HepG2 (cell line): Measurements from ENCODE around the gene MRPL38. TPM values are rescaled to one million over a fixed set of nuclear protein-coding genes. Genes with fewer than 3 reads are reported as not detected.

ENCODE experiments used
- AFF4 ChIP-seq: sonication (generic); formaldehyde crosslinking; IDR thresholded peaks from 2 replicates; pipeline ENCODE4 v1.4.0; 2020; ENCODE audit warnings: missing genetic modification reagents
- DNMT3B ChIP-seq: conservative IDR thresholded peaks from 2 replicates; pipeline ENCODE4 v1.6.1; 2016; ENCODE audit warnings: missing biosample characterization, control low read depth
- HDAC6 ChIP-seq: fragments of 200-600 bp; sonication (generic); IDR thresholded peaks from 2 replicates; pipeline ENCODE4 v1.7.0; 2017; ENCODE audit warnings: mild to moderate bottlenecking, antibody characterized with exemption, low read length, low read depth
- ISL2 ChIP-seq: sonication (generic); formaldehyde crosslinking; IDR thresholded peaks from 2 replicates; pipeline ENCODE4 v1.5.0; 2020; ENCODE audit warnings: missing genetic modification reagents
- PHF8 ChIP-seq: sonication (generic); formaldehyde crosslinking; IDR thresholded peaks from 2 replicates; pipeline ENCODE4 v1.5.0; 2020; ENCODE audit warnings: missing genetic modification reagents
- RBM39 ChIP-seq: fragments of 200-400 bp; formaldehyde crosslinking; IDR thresholded peaks from one replicate; pipeline ENCODE4 v1.6.1; 2018; ENCODE audit warnings: antibody characterized with exemption, mild to moderate bottlenecking, low read depth, low read length; ENCODE audit not compliant: poor library complexity, severe bottlenecking
- RNF2 ChIP-seq: fragments of 450-650 bp; conservative IDR thresholded peaks from 2 replicates; pipeline ENCODE4 v1.6.1; 2016; ENCODE audit warnings: low read depth
- SP2 ChIP-seq: sonication (generic); formaldehyde crosslinking; IDR thresholded peaks from 2 replicates; pipeline ENCODE4 v1.5.1; 2020; ENCODE audit warnings: mild to moderate bottlenecking, missing genetic modification reagents
- SRSF9 ChIP-seq: fragments of 200-400 bp; formaldehyde crosslinking; IDR thresholded peaks from 2 replicates; pipeline ENCODE4 v1.6.1; 2018; ENCODE audit warnings: borderline replicate concordance, mild to moderate bottlenecking, low read depth, low read length; ENCODE audit not compliant: insufficient read depth, poor library complexity, severe bottlenecking
- SRY ChIP-seq: sonication (generic); formaldehyde crosslinking; IDR thresholded peaks from 2 replicates; pipeline ENCODE4 v1.8.0; 2022; ENCODE audit warnings: mild to moderate bottlenecking, missing genetic modification reagents
- TEF ChIP-seq: sonication (generic); formaldehyde crosslinking; IDR thresholded peaks from 2 replicates; pipeline ENCODE4 v1.5.0; 2020; ENCODE audit warnings: missing genetic modification reagents
- ZMAT3 ChIP-seq: sonication (generic); formaldehyde crosslinking; conservative IDR thresholded peaks from 2 replicates; pipeline ENCODE4 v1.7.0; 2021; ENCODE audit warnings: missing genetic modification reagents
- ZNF180 ChIP-seq: sonication (generic); formaldehyde crosslinking; IDR thresholded peaks from 2 replicates; pipeline ENCODE4 v1.4.0; 2020; ENCODE audit warnings: low read depth, missing genetic modification reagents, borderline replicate concordance
- ZNF253 ChIP-seq: sonication (generic); formaldehyde crosslinking; IDR thresholded peaks from 2 replicates; pipeline ENCODE4 v1.8.0; 2022; ENCODE audit warnings: mild to moderate bottlenecking, missing genetic modification reagents, borderline replicate concordance
- ZNF296 ChIP-seq: sonication (generic); formaldehyde crosslinking; conservative IDR thresholded peaks from 2 replicates; pipeline ENCODE4 v1.5.0; 2020; ENCODE audit warnings: mild to moderate bottlenecking, missing genetic modification reagents
- ZNF33A ChIP-seq: sonication (generic); formaldehyde crosslinking; IDR thresholded peaks from 2 replicates; pipeline ENCODE4 v1.5.1; 2020; ENCODE audit warnings: missing genetic modification reagents, mild to moderate bottlenecking, moderate library complexity, borderline replicate concordance
- ZNF543 ChIP-seq: sonication (generic); formaldehyde crosslinking; IDR thresholded peaks from 2 replicates; pipeline ENCODE4 v1.4.0; 2020; ENCODE audit warnings: mild to moderate bottlenecking, missing genetic modification reagents
- ZNF766 ChIP-seq: sonication (generic); formaldehyde crosslinking; IDR thresholded peaks from 2 replicates; pipeline ENCODE4 v1.5.0; 2020; ENCODE audit warnings: missing genetic modification reagents, borderline replicate concordance
- ZNF788 ChIP-seq: sonication (generic); formaldehyde crosslinking; IDR thresholded peaks from 2 replicates; pipeline ENCODE4 v1.5.0; 2020; ENCODE audit warnings: mild to moderate bottlenecking, missing genetic modification reagents, borderline replicate concordance
- polyA plus RNA-seq, 8 experiments: library from polyadenylated mRNA; depleted of rRNA in 3 of 8; stranded (reverse) in 7 of 8; unstranded in 1 of 8; fragments of >200 nt; fragmentation: Illumina TruSeq in 4 of 8; extraction: Trizol in 4 of 8; gene quantifications; 2 replicates each; pipeline versions ENCODE4 v1.2.1 to v1.2.3, GENCODE V29; 2011 to 2016; ENCODE audit warnings: low read depth in 4 of 8, missing spikeins in 1 of 8, mixed read lengths in 1 of 8; ENCODE audit not compliant: insufficient read depth in 1 of 8
- total RNA-seq, 5 experiments: library from RNA; depleted of rRNA; stranded (reverse); fragments of >200 nt; fragmentation: Illumina TruSeq; extraction: Trizol; gene quantifications; 2 replicates each; pipeline ENCODE4 v1.2.3, GENCODE V29; 2016; ENCODE audit warnings: low read depth in 1 of 5
- TF ChIP-seq, protein P1 (sequence below): sonication (generic); formaldehyde crosslinking; IDR thresholded peaks from 2 replicates; pipeline ENCODE4 v1.4.0; 2020; ENCODE audit warnings: missing genetic modification reagents, borderline replicate concordance
- TF ChIP-seq, protein P2 (sequence below): sonication (generic); formaldehyde crosslinking; IDR thresholded peaks from 2 replicates; pipeline ENCODE4 v1.5.1; 2020; ENCODE audit warnings: mild to moderate bottlenecking, missing genetic modification reagents

The MRPL38 gene
- total and polyA plus RNA-seq, 2 of the 13 experiments (the other 11 are each of a cell fraction or from before 2014, with no cell fraction given), result 83.7 to 125 TPM

GRCh38 chr17:75895370-75896155, 9.1 kb downstream of the MRPL38 start (continued):
- TF ChIP-seq, protein P1, sequence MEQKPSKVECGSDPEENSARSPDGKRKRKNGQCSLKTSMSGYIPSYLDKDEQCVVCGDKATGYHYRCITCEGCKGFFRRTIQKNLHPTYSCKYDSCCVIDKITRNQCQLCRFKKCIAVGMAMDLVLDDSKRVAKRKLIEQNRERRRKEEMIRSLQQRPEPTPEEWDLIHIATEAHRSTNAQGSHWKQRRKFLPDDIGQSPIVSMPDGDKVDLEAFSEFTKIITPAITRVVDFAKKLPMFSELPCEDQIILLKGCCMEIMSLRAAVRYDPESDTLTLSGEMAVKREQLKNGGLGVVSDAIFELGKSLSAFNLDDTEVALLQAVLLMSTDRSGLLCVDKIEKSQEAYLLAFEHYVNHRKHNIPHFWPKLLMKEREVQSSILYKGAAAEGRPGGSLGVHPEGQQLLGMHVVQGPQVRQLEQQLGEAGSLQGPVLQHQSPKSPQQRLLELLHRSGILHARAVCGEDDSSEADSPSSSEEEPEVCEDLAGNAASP (CRISPR knock-in tag), result no peak
- TF ChIP-seq ZNF766 (CRISPR knock-in tag) (no peak), RNF2 (no peak), HDAC6 (no peak), ISL2 (CRISPR knock-in tag) (no peak), ZMAT3 (CRISPR knock-in tag) (no peak), DNMT3B (CRISPR knock-in tag) (no peak), PHF8 (CRISPR knock-in tag) (no peak), TEF (CRISPR knock-in tag) (no peak), SRSF9 (no peak), SRY (0 out of 2 replicates have a peak, but pooled peaks have one; percentile 17), ZNF543 (no peak), ZNF296 (no peak), SP2 (CRISPR knock-in tag) (no peak), ZNF180 (CRISPR knock-in tag) (no peak), ZNF33A (no peak), RBM39 (no peak), AFF4 (CRISPR knock-in tag) (no peak), ZNF253 (CRISPR knock-in tag) (no peak), ZNF788 (0 out of 2 replicates have a peak, but pooled peaks have one; percentile 48)
- TF ChIP-seq, protein P2, sequence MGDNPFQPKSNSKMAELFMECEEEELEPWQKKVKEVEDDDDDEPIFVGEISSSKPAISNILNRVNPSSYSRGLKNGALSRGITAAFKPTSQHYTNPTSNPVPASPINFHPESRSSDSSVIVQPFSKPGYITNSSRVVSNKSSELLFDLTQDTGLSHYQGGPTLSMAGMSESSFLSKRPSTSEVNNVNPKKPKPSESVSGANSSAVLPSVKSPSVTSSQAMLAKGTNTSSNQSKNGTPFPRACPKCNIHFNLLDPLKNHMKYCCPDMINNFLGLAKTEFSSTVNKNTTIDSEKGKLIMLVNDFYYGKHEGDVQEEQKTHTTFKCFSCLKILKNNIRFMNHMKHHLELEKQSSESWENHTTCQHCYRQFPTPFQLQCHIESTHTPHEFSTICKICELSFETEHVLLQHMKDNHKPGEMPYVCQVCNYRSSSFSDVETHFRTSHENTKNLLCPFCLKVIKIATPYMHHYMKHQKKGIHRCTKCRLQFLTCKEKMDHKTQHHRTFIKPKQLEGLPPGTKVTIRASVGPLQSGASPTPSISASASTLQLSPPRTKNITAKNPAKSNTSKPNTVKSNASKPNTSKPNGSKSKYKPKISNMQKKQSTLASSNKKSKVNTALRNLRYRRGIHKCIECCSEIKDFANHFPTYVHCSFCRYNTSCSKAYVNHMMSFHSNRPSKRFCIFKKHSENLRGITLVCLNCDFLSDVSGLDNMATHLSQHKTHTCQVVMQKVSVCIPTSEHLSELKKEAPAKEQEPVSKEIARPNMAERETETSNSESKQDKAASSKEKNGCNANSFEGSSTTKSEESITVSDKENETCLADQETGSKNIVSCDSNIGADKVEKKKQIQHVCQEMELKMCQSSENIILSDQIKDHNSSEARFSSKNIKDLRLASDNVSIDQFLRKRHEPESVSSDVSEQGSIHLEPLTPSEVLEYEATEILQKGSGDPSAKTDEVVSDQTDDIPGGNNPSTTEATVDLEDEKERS (CRISPR knock-in tag), result no peak
